Measurements from ENCODE around the gene ZFP62. TPM values are rescaled to one million over a fixed set of nuclear protein-coding genes. Genes with fewer than 3 reads are reported as not detected.

ZFP62 gene
- total RNA-seq, 2 experiments from 2014 or later = 58.4 to 79.1 TPM

DNA sequence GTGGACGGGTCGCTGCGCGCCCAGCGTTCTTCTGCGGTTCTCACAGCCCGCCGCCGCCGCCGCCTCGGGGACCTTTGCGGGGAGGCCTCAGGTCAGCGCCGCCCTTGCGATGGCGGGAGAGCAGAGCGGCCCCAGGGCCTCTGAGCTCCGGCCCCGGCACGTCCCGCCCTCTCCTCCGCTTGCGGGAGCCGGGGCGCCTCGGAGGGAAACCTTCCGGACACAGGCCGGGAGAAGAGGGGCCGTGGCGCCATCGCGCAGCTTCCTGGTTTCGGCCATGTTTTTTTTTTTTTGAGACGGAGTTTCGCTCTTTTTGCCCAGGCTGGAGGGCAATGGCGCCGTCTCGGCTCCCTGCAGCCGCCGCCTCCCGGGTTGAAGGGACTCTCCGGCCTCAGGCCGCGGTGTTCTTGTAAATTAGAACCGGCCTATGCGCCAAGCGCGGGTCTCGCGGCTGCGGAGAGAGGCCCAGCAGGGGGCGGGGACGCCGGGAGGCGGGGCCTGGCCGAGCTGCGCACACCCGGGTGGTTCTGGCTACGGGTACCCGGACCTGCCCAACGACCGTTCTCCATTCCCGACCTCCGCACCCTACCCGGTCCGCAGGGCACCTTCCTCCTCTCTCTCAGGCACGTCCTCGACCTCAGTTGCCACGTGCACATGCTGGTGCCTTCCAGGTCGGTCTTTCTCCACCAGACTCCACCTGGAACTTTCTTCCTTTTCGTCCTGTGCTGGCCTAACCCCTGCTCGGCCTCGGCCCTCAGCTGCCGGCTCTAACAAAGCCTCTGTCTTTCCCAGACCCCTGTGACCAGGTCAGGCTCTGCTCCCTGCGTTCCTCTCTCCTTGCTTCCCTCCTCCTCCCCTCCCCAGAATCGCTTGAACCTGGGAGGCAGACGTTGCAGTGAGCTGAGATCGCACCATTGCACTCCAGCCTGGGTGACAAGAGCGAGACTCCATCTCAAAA is 29.7 kb downstream of the ZFP62 start:
- intact Hi-C loops (cut with micrococcal nuclease; ENCODE audit: unreplicated experiment) = loop anchor here (1.0 to 5.0 kb wide), 5 partner anchors 10 to 39 kb away; no protein-coding TSS in a partner anchor
- H3K4me1 ChIP-seq (ENCODE audit: insufficient read depth, low read length, poor library complexity, severe bottlenecking) = peaks cover 29% of the 10 kb centered on the region
- no peaks in the 10 kb centered on the region for H4K20me1 ChIP-seq (ENCODE audit: insufficient read depth, low read length)
- TF ChIP-seq, protein P1, sequence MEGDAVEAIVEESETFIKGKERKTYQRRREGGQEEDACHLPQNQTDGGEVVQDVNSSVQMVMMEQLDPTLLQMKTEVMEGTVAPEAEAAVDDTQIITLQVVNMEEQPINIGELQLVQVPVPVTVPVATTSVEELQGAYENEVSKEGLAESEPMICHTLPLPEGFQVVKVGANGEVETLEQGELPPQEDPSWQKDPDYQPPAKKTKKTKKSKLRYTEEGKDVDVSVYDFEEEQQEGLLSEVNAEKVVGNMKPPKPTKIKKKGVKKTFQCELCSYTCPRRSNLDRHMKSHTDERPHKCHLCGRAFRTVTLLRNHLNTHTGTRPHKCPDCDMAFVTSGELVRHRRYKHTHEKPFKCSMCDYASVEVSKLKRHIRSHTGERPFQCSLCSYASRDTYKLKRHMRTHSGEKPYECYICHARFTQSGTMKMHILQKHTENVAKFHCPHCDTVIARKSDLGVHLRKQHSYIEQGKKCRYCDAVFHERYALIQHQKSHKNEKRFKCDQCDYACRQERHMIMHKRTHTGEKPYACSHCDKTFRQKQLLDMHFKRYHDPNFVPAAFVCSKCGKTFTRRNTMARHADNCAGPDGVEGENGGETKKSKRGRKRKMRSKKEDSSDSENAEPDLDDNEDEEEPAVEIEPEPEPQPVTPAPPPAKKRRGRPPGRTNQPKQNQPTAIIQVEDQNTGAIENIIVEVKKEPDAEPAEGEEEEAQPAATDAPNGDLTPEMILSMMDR (conservative IDR thresholded peaks at IDR 0.05; ENCODE audit: low read length) = peak; percentile 28; the same call in 1 of the 2 replicates
- no peak for TF ChIP-seq EZH2phosphoT487 (IDR thresholded peaks at IDR 0.05; ENCODE audit: borderline replicate concordance, low read depth, low read length)
- H2AFZ ChIP-seq (ENCODE audit: low read length) = peak overlapping the region; percentile 35; the same call in 1 of the 2 replicates
- peak overlapping the region; percentile 83 for H3K27ac ChIP-seq (ENCODE audit: low read depth, low read length, poor library complexity, severe bottlenecking)
- H3K36me3 ChIP-seq (ENCODE audit: insufficient read depth, low read length) = peaks cover 45% of the 10 kb centered on the region
- peaks cover 55% of the 10 kb centered on the region for H3K79me2 ChIP-seq (ENCODE audit: insufficient read depth, low read depth, low read length)
- peak overlapping the region; percentile 80 for H3K4me2 ChIP-seq (ENCODE audit: low read length)
- H3K9me2 ChIP-seq (ENCODE audit: insufficient read depth, low read length) = no peaks in the 10 kb centered on the region
- BruUV-seq (replicated peaks) = no TSS peak
- ChIA-PET CTCF (ENCODE audit: unreplicated experiment) (interaction anchor here (0.6 to 1.8 kb wide), 4 partner anchors 10 to 240 kb away, joined by 3 to 9 read pairs (median 4); no protein-coding TSS in a partner anchor), POLR2A (interaction anchor here (1.1 to 4.2 kb wide), 8 partner anchors 10 to 30 kb away, joined by 4 to 48 read pairs (median 18); partner anchors contain the start of gene ZFP62)
- peaks cover 9% of the 10 kb centered on the region for H3K9me3 ChIP-seq (ENCODE audit: low read length)
- peak overlapping the region; percentile 74 for H3K4me3 ChIP-seq (ENCODE audit: low read depth, low read length, poor library complexity, severe bottlenecking)
- peak; percentile 82 for DNase-seq (ENCODE audit: low spot score)

DNA sequence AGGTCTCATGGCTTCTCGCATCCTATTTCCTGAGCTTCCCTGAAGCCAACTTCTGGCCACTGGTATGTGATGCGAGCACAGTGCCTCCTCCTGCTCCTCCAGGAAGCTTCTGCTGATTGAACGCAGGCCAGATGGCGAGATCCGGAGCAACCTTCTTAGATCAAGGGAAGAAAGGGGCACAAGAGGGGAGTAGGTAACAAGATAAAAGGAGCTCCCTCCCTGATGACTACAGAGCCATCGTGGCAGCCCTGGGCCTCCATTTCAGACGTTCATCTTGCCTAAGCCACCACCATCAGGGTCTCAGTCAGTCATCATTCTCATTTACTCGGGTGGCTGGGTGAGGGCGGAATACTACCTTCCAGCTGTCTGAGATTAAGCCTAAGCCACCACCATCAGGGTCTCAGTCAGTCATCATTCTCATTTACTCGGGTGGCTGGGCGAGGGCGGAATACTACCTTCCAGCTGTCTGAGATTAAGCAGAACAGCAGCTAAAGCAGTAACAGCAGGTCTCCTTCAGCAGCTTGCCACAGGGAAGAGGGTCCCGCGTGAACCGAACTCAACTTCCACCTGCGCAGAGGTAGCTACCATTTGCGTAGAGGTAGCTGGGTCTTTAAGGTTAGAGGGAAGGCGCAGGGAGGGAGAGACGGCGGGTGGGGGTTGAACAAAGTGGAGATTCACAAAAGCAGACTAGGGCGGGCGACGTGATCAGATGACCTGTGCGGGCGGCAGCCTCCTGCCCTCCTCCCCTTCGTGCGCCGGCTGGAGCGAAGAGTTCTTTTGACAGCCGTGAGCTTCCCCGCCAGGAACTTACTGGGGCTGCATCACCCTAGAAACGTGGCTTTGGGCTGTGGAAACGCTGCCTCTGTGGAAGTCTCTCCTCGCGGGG is 30.6 kb downstream of the ZFP62 start:
- Histone ChIP-seq H2AFZ (ENCODE audit: low read length) (peak overlapping the region; percentile 35; the same call in 1 of the 2 replicates), H3K79me2 (ENCODE audit: insufficient read depth, low read depth, low read length) (peaks cover 55% of the 10 kb centered on the region), H3K9me2 (ENCODE audit: insufficient read depth, low read length) (no peaks in the 10 kb centered on the region), H3K9me3 (ENCODE audit: low read length) (peaks cover 9% of the 10 kb centered on the region), H3K4me3 (ENCODE audit: low read depth, low read length, poor library complexity, severe bottlenecking) (peak overlapping the region; percentile 74), H3K27ac (ENCODE audit: low read depth, low read length, poor library complexity, severe bottlenecking) (peak overlapping the region; percentile 83), H3K4me1 (ENCODE audit: insufficient read depth, low read length, poor library complexity, severe bottlenecking) (peaks cover 29% of the 10 kb centered on the region), H3K36me3 (ENCODE audit: insufficient read depth, low read length) (peaks cover 36% of the 10 kb centered on the region), H3K4me2 (ENCODE audit: low read length) (peak overlapping the region; percentile 80), H4K20me1 (ENCODE audit: insufficient read depth, low read length) (no peaks in the 10 kb centered on the region)
- peak; percentile 70 for DNase-seq (ENCODE audit: low spot score)
- ChIA-PET POLR2A (interaction anchor here (0.9 to 4.2 kb wide), 10 partner anchors 9 to 29 kb away, joined by 3 to 48 read pairs (median 10); partner anchors contain the start of gene ZFP62), CTCF (ENCODE audit: unreplicated experiment) (interaction anchor here (0.6 to 1.8 kb wide), 5 partner anchors 9 to 45 kb away, joined by 3 to 9 read pairs (median 3); no protein-coding TSS in a partner anchor)
- TF ChIP-seq, protein P1 (conservative IDR thresholded peaks at IDR 0.05; ENCODE audit: low read length) = no peak
- no peak for TF ChIP-seq EZH2phosphoT487 (IDR thresholded peaks at IDR 0.05; ENCODE audit: borderline replicate concordance, low read depth, low read length)
- intact Hi-C loops (cut with micrococcal nuclease; ENCODE audit: unreplicated experiment) = loop anchor here (1.0 to 5.0 kb wide), 5 partner anchors 9 to 38 kb away; no protein-coding TSS in a partner anchor
- BruUV-seq (replicated peaks) = TSS peak; percentile 75
